ENCODE measurements around the gene MRPL20. TPM values are rescaled to one million over a fixed set of nuclear protein-coding genes. Genes with fewer than 3 reads are reported as not detected.
A peak's percentile ranks its signal among the peaks of the same experiment; 100 is the strongest.

MRPL20 gene
- total and polyA plus RNA-seq, 9 of the 15 experiments (the other 6 are each of a cell fraction or from before 2014, with no cell fraction given): 180 to 671 (median 229) TPM

DNA sequence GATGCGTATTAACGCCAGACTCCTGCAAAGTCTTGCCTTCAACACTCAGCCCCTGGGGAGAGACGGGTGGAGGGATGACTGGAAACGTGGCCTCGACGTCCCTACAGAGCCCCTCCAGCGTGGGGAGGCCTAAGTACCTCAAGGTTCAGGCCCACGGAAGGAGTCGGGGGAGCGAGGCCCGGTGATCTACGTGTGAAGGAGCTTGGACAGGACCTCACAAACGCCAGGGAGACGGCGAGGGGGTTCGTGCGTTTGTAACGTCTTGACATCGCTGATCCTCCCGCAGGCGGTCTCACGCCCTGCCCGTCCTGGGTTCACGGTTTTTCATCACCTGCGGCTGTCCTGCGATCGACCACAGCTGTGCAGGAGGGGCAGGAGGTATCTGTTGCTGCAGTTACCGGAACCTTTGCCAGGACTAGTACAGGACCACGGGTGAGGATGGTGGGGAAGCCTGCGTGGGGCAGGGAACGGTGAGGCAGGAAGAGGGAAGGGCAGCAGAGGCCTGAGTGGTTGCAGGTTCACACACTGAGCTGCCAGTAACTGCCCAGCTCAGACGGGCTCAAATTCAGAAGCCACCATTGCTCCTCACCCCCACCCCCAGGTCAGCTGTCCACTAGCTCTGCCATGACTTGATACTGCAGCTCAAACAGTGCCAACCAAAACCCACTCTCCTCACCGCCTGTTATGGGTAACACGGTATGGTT is 7.1 kb downstream of the MRPL20 start (continued):
- TF ChIP-seq, protein P1, sequence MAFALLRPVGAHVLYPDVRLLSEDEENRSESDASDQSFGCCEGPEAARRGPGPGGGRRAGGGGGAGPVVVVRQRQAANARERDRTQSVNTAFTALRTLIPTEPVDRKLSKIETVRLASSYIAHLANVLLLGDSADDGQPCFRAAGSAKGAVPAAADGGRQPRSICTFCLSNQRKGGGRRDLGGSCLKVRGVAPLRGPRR (CRISPR knock-in tag; IDR thresholded peaks at IDR 0.05): 0 out of 2 replicates have a peak, but pooled peaks have one; percentile 77
- TF ChIP-seq CEBPG (CRISPR knock-in tag; IDR thresholded peaks at IDR 0.05): peak; percentile 5; the same call in 1 of the 2 replicates
- no peak for TF ChIP-seq CEBPG (tag; conservative IDR thresholded peaks at IDR 0.05 in 1 of 2, IDR thresholded peaks at IDR 0.05 in 1 of 2)
- no peak for TF ChIP-seq YBX1 (IDR thresholded peaks at IDR 0.05)
- TF ChIP-seq HDGF (IDR thresholded peaks at IDR 0.05): 0 out of 2 replicates have a peak, but pooled peaks have one; percentile 48
- 0 out of 2 replicates have a peak, but pooled peaks have one; percentile 68 for TF ChIP-seq ZNF717 (CRISPR knock-in tag; IDR thresholded peaks at IDR 0.05)
- TF ChIP-seq ETV5 (CRISPR knock-in tag; IDR thresholded peaks at IDR 0.05; ENCODE audit: low read depth): no peak
- TF ChIP-seq MXI1 (IDR thresholded peaks at IDR 0.05; ENCODE audit: low read depth, low read length): 0 out of 2 replicates have a peak, but pooled peaks have one; percentile 6
- TF ChIP-seq ZNF436 (CRISPR knock-in tag; IDR thresholded peaks at IDR 0.05): no peak
- peak; percentile 36; the same call in 1 of the 2 replicates for TF ChIP-seq BCOR (IDR thresholded peaks at IDR 0.05)
- peak; percentile 49; the same call in 1 of the 2 replicates for TF ChIP-seq SMARCA4 (IDR thresholded peaks at IDR 0.05)
- TF ChIP-seq, protein P2, sequence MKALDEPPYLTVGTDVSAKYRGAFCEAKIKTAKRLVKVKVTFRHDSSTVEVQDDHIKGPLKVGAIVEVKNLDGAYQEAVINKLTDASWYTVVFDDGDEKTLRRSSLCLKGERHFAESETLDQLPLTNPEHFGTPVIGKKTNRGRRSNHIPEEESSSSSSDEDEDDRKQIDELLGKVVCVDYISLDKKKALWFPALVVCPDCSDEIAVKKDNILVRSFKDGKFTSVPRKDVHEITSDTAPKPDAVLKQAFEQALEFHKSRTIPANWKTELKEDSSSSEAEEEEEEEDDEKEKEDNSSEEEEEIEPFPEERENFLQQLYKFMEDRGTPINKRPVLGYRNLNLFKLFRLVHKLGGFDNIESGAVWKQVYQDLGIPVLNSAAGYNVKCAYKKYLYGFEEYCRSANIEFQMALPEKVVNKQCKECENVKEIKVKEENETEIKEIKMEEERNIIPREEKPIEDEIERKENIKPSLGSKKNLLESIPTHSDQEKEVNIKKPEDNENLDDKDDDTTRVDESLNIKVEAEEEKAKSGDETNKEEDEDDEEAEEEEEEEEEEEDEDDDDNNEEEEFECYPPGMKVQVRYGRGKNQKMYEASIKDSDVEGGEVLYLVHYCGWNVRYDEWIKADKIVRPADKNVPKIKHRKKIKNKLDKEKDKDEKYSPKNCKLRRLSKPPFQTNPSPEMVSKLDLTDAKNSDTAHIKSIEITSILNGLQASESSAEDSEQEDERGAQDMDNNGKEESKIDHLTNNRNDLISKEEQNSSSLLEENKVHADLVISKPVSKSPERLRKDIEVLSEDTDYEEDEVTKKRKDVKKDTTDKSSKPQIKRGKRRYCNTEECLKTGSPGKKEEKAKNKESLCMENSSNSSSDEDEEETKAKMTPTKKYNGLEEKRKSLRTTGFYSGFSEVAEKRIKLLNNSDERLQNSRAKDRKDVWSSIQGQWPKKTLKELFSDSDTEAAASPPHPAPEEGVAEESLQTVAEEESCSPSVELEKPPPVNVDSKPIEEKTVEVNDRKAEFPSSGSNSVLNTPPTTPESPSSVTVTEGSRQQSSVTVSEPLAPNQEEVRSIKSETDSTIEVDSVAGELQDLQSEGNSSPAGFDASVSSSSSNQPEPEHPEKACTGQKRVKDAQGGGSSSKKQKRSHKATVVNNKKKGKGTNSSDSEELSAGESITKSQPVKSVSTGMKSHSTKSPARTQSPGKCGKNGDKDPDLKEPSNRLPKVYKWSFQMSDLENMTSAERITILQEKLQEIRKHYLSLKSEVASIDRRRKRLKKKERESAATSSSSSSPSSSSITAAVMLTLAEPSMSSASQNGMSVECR (CRISPR knock-in tag; IDR thresholded peaks at IDR 0.05): peak; percentile 90
- TF ChIP-seq TEAD1 (CRISPR knock-in tag; IDR thresholded peaks at IDR 0.05): 0 out of 4 replicates have a peak, but pooled peaks of 1 of the 2 experiments have one; percentile 20
- TF ChIP-seq MTA1 (IDR thresholded peaks at IDR 0.05; ENCODE audit: borderline replicate concordance): no peak
- TF ChIP-seq, protein P3, sequence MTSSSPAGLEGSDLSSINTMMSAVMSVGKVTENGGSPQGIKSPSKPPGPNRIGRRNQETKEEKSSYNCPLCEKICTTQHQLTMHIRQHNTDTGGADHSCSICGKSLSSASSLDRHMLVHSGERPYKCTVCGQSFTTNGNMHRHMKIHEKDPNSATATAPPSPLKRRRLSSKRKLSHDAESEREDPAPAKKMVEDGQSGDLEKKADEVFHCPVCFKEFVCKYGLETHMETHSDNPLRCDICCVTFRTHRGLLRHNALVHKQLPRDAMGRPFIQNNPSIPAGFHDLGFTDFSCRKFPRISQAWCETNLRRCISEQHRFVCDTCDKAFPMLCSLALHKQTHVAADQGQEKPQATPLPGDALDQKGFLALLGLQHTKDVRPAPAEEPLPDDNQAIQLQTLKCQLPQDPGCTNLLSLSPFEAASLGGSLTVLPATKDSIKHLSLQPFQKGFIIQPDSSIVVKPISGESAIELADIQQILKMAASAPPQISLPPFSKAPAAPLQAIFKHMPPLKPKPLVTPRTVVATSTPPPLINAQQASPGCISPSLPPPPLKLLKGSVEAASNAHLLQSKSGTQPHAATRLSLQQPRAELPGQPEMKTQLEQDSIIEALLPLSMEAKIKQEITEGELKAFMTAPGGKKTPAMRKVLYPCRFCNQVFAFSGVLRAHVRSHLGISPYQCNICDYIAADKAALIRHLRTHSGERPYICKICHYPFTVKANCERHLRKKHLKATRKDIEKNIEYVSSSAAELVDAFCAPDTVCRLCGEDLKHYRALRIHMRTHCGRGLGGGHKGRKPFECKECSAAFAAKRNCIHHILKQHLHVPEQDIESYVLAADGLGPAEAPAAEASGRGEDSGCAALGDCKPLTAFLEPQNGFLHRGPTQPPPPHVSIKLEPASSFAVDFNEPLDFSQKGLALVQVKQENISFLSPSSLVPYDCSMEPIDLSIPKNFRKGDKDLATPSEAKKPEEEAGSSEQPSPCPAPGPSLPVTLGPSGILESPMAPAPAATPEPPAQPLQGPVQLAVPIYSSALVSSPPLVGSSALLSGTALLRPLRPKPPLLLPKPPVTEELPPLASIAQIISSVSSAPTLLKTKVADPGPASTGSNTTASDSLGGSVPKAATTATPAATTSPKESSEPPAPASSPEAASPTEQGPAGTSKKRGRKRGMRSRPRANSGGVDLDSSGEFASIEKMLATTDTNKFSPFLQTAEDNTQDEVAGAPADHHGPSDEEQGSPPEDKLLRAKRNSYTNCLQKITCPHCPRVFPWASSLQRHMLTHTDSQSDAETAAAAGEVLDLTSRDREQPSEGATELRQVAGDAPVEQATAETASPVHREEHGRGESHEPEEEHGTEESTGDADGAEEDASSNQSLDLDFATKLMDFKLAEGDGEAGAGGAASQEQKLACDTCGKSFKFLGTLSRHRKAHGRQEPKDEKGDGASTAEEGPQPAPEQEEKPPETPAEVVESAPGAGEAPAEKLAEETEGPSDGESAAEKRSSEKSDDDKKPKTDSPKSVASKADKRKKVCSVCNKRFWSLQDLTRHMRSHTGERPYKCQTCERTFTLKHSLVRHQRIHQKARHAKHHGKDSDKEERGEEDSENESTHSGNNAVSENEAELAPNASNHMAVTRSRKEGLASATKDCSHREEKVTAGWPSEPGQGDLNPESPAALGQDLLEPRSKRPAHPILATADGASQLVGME (CRISPR knock-in tag; IDR thresholded peaks at IDR 0.05): 0 out of 2 replicates have a peak, but pooled peaks have one; percentile 15
- TF ChIP-seq, protein P4, sequence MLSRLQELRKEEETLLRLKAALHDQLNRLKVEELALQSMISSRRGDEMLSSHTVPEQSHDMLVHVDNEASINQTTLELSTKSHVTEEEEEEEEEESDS (CRISPR knock-in tag; IDR thresholded peaks at IDR 0.05): no peak
- no peak for TF ChIP-seq ZNF121 (CRISPR knock-in tag; conservative IDR thresholded peaks at IDR 0.05)
- TF ChIP-seq SMARCA5 (IDR thresholded peaks at IDR 0.05): 0 out of 2 replicates have a peak, but pooled peaks have one; percentile 40
